ENCODE results near the gene TTC28. TPM values are rescaled to one million over a fixed set of nuclear protein-coding genes. Genes with fewer than 3 reads are reported as not detected.
"Not testable (repeated sequence)": the region's sequence is repeated elsewhere in the genome, so short reads cannot be mapped to it uniquely, and the experiment has no call there.

TTC28 gene
- total and polyA plus RNA-seq, 7 donors = 0.23 to 102 (median 46.1) TPM

GRCh38 chr22:28171712-28172111, 507.9 kb downstream of the TTC28 start:
- H3K27ac ChIP-seq = no peak overlapping the region
- no peak for TF ChIP-seq POLR2AphosphoS5 (IDR thresholded peaks at IDR 0.05)
- no peak for TF ChIP-seq POLR2A (IDR thresholded peaks at IDR 0.05)
- TF ChIP-seq, protein P1, sequence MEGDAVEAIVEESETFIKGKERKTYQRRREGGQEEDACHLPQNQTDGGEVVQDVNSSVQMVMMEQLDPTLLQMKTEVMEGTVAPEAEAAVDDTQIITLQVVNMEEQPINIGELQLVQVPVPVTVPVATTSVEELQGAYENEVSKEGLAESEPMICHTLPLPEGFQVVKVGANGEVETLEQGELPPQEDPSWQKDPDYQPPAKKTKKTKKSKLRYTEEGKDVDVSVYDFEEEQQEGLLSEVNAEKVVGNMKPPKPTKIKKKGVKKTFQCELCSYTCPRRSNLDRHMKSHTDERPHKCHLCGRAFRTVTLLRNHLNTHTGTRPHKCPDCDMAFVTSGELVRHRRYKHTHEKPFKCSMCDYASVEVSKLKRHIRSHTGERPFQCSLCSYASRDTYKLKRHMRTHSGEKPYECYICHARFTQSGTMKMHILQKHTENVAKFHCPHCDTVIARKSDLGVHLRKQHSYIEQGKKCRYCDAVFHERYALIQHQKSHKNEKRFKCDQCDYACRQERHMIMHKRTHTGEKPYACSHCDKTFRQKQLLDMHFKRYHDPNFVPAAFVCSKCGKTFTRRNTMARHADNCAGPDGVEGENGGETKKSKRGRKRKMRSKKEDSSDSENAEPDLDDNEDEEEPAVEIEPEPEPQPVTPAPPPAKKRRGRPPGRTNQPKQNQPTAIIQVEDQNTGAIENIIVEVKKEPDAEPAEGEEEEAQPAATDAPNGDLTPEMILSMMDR (IDR thresholded peaks at IDR 0.05) = no peak
- TF ChIP-seq EP300 (IDR thresholded peaks at IDR 0.05) = no peak
- no peaks in the 10 kb centered on the region for H3K27me3 ChIP-seq
- no peaks in the 10 kb centered on the region for H3K36me3 ChIP-seq
- intact Hi-C loops (cut with DNase I) = no loop called here
- DNase-seq = no peak
- no peaks in the 10 kb centered on the region for H3K9me3 ChIP-seq
- H3K4me3 ChIP-seq = no peak overlapping the region
- peaks cover 0 to 21% (median 16%) of the 10 kb centered on the region in 4 donors for H3K4me1 ChIP-seq

GRCh38 chr22:28171115-28171514, 508.5 kb downstream of the TTC28 start:
- DNase-seq = no peak
- Histone ChIP-seq H3K4me3 (no peak overlapping the region), H3K36me3 (no peaks in the 10 kb centered on the region), H3K9me3 (no peaks in the 10 kb centered on the region), H3K27me3 (no peaks in the 10 kb centered on the region), H3K4me1 (peaks cover 0 to 21% (median 16%) of the 10 kb centered on the region in 4 donors), H3K27ac (no peak overlapping the region)
- TF ChIP-seq EP300 (IDR thresholded peaks at IDR 0.05) (no peak), POLR2AphosphoS5 (IDR thresholded peaks at IDR 0.05) (no peak), POLR2A (IDR thresholded peaks at IDR 0.05) (no peak)
- TF ChIP-seq, protein P1 (IDR thresholded peaks at IDR 0.05) = no peak
- intact Hi-C loops (cut with DNase I) = no loop called here
- WGBS, 2 donors = 85 to 86% methylated on average over 2 of the region's 2 CpGs

GRCh38 chr22:28169314-28169713, 510.3 kb downstream of the TTC28 start:
- peaks cover 0 to 21% (median 16%) of the 10 kb centered on the region in 4 donors for H3K4me1 ChIP-seq
- 95% methylated on average over 2 of the region's 2 CpGs for WGBS, 2 donors
- H3K36me3 ChIP-seq; intact Hi-C loops (cut with DNase I); H3K4me3 ChIP-seq; H3K27me3 ChIP-seq; H3K27ac ChIP-seq; DNase-seq; H3K9me3 ChIP-seq: not testable (repeated sequence)

GRCh38 chr22:28155808-28156207, 523.8 kb downstream of the TTC28 start:
- Histone ChIP-seq H3K4me3 (no peak overlapping the region), H3K27ac (no peak overlapping the region), H3K27me3 (no peaks in the 10 kb centered on the region), H3K4me1 (peaks cover 0 to 19% (median 15%) of the 10 kb centered on the region in 4 donors), H3K36me3 (no peaks in the 10 kb centered on the region), H3K9me3 (no peaks in the 10 kb centered on the region)
- intact Hi-C loops (cut with DNase I) = no loop called here
- no peak for DNase-seq
- TF ChIP-seq, protein P1 (IDR thresholded peaks at IDR 0.05) = no peak
- TF ChIP-seq POLR2AphosphoS5 (IDR thresholded peaks at IDR 0.05) (no peak), EP300 (IDR thresholded peaks at IDR 0.05) (no peak), POLR2A (IDR thresholded peaks at IDR 0.05) (no peak)

DNA sequence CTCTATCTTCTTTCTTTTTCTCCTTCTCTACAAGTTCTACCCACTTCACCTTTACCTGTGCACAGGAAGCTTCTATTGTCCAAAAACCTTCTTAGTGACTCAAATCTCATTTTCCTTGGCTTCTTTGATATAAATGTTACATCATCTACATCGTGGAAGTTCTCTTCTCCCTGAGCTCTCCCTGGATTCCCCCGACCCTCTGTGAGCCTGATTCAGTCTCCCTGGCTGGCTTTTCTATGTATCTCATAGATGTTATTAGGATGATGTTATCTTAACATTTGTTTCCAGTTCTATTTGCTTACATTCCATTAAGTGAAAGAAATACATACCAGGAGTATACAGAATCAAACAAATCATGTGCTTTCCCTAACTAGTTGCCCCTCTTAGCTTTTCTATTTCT, 524.8 kb downstream of the TTC28 start:
- no peaks in the 10 kb centered on the region for H3K27me3 ChIP-seq
- H3K4me1 ChIP-seq = peaks cover 0 to 29% (median 19%) of the 10 kb centered on the region in 4 donors
- DNase-seq = no peak
- intact Hi-C loops (cut with DNase I) = no loop called here
- no peak for TF ChIP-seq POLR2AphosphoS5 (IDR thresholded peaks at IDR 0.05)
- TF ChIP-seq, protein P1 (IDR thresholded peaks at IDR 0.05) = no peak
- no peak for TF ChIP-seq EP300 (IDR thresholded peaks at IDR 0.05)
- no peak overlapping the region for H3K27ac ChIP-seq
- H3K4me3 ChIP-seq = no peak overlapping the region
- H3K36me3 ChIP-seq = no peaks in the 10 kb centered on the region
- H3K9me3 ChIP-seq = no peaks in the 10 kb centered on the region
- WGBS, 2 donors = 72 to 77% methylated on average over 2 of the region's 2 CpGs

All from sigmoid colon (tissue), 7 donors.